Measurements from ENCODE around the gene MLEC.
A peak's percentile ranks its signal among the peaks of the same experiment; 100 is the strongest.

The MLEC gene

GRCh38 chr12:120643574-120643973 is 43.4 kb upstream of the MLEC start:
- TF ChIP-seq CTCF (conservative IDR thresholded peaks at IDR 0.05; ENCODE audit: control insufficient read depth, insufficient read depth, low read depth, low read length): no peak
- DNase-seq (ENCODE audit: low read depth): no peak
- H3K4me3 ChIP-seq (ENCODE audit: control insufficient read depth, low read depth, low read length): no peak overlapping the region

- no peak for DNase-seq (ENCODE audit: low read depth)
- no peak for TF ChIP-seq CTCF (conservative IDR thresholded peaks at IDR 0.05; ENCODE audit: control insufficient read depth, insufficient read depth, low read depth, low read length)
- H3K4me3 ChIP-seq (ENCODE audit: control insufficient read depth, low read depth, low read length): no peak overlapping the region
Measured at GRCh38 chr12:120646044-120646443, 40.9 kb upstream of the MLEC start.

GRCh38 chr12:120647375-120647755 is 39.6 kb upstream of the MLEC start:
- DNase-seq (ENCODE audit: low read depth): no peak
- TF ChIP-seq CTCF (conservative IDR thresholded peaks at IDR 0.05; ENCODE audit: control insufficient read depth, insufficient read depth, low read depth, low read length): no peak

GRCh38 chr12:120649442-120650232 is 37.3 kb upstream of the MLEC start:
- H3K4me3 ChIP-seq (ENCODE audit: control insufficient read depth, low read depth, low read length): peak overlapping the region; percentile 60
- TF ChIP-seq CTCF (conservative IDR thresholded peaks at IDR 0.05; ENCODE audit: control insufficient read depth, insufficient read depth, low read depth, low read length): no peak
- no peak for DNase-seq (ENCODE audit: low read depth)

More at GRCh38 chr12:120647375-120647755, 39.6 kb upstream of the MLEC start:
- H3K4me3 ChIP-seq (ENCODE audit: control insufficient read depth, low read depth, low read length): no peak overlapping the region

- no peak for DNase-seq (ENCODE audit: low read depth)
- TF ChIP-seq CTCF (conservative IDR thresholded peaks at IDR 0.05; ENCODE audit: control insufficient read depth, insufficient read depth, low read depth, low read length): no peak
Measured at GRCh38 chr12:120650233-120650690, 36.7 kb upstream of the MLEC start.

GRCh38 chr12:120651821-120652220 is 35.1 kb upstream of the MLEC start:
- no peak overlapping the region for H3K4me3 ChIP-seq (ENCODE audit: control insufficient read depth, low read depth, low read length)
- DNase-seq (ENCODE audit: low read depth): peak; percentile 58
- TF ChIP-seq CTCF (conservative IDR thresholded peaks at IDR 0.05; ENCODE audit: control insufficient read depth, insufficient read depth, low read depth, low read length): no peak

More at GRCh38 chr12:120650233-120650690, 36.7 kb upstream of the MLEC start:
- H3K4me3 ChIP-seq (ENCODE audit: control insufficient read depth, low read depth, low read length): no peak overlapping the region
